C4-2B (cell line): Measurements from ENCODE around the gene WDR7.

Source experiments
- CTCF ChIP-seq: fragments of 450-650 bp; conservative IDR thresholded peaks from 2 replicates; pipeline ENCODE4 v1.5.1; 2017; ENCODE audit warnings: mild to moderate bottlenecking
- ZFX ChIP-seq: fragments of 450-650 bp; IDR thresholded peaks from 2 replicates; pipeline ENCODE4 v1.6.1; 2017

GRCh38 chr18:56727399-56727798 lies 76.2 kb downstream of the WDR7 start:
- TF ChIP-seq CTCF (no peak), ZFX (no peak)
